ENCODE measurements around the gene SCGB3A1. TPM values are rescaled to one million over a fixed set of nuclear protein-coding genes. Genes with fewer than 3 reads are reported as not detected.

Gene SCGB3A1
- total RNA-seq, 1 experiment from 2014 or later = not detected

DNA sequence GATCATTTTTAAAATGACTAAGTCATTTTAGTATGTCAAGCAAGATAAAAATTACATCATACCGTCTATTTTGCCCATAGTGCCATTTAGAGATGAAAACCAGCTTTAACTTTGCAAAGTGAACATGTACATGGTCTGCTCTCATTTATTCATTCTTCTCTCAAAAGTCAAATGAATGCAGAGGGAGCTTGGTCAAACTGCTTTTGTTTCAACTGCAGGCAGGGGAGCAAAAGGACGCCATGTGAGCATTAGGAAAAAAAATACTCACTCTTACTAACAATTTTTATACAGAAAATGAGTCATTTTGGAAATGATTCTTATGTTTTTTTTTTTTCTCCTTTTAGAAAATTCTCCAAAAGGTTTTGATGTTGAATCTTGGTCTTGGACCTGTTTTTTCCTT, 15.7 kb downstream of the SCGB3A1 start:
- Histone ChIP-seq H2AFZ (ENCODE audit: low read length) (no peak overlapping the region), H3K27ac (ENCODE audit: low read length) (no peak overlapping the region), H3K27me3 (ENCODE audit: low read length) (no peaks in the 10 kb centered on the region), H3K9me2 (replicated peaks; ENCODE audit: insufficient read depth, low read length) (no peaks in the 10 kb centered on the region), H3K4me2 (ENCODE audit: low read depth, low read length, poor library complexity, severe bottlenecking) (no peak overlapping the region), H3K4me1 (ENCODE audit: low read length) (peaks cover 6% of the 10 kb centered on the region; the same call in 1 of the 2 replicates), H3K9ac (ENCODE audit: low read length) (no peak overlapping the region), H3K4me3 (ENCODE audit: low read length) (no peak overlapping the region), H4K20me1 (ENCODE audit: insufficient read depth, low read depth, low read length) (no peaks in the 10 kb centered on the region), H3K36me3 (ENCODE audit: insufficient read depth, low read length) (peaks cover 13% of the 10 kb centered on the region; the same call in 1 of the 2 replicates), H3K79me2 (ENCODE audit: low read length) (no peaks in the 10 kb centered on the region), H3K9me3 (ENCODE audit: low read length) (no peaks in the 10 kb centered on the region)
- no peak for DNase-seq

DNA sequence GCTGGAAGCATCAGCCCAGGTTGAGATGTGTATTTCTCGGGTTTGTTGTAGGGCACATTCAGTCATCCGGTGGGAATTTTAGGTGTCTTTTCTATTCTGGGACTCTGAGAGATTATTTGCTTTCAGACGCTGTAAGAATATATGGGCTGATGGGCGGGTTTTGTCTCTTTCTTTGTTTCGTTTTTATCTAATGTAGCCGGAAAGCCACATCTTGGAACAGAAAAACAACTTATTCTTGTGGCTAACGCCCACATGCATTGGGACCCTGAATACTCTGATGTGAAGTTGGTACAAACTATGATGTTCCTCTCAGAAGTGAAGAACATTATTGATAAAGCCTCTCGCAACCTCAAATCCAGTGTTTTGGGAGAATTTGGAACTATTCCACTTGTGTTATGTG, 22.4 kb downstream of the SCGB3A1 start:
- Histone ChIP-seq H3K4me2 (ENCODE audit: low read depth, low read length, poor library complexity, severe bottlenecking) (no peak overlapping the region), H3K4me3 (ENCODE audit: low read length) (no peak overlapping the region), H3K4me1 (ENCODE audit: low read length) (no peaks in the 10 kb centered on the region), H3K27me3 (ENCODE audit: low read length) (no peaks in the 10 kb centered on the region), H3K27ac (ENCODE audit: low read length) (no peak overlapping the region), H2AFZ (ENCODE audit: low read length) (no peak overlapping the region), H3K9me2 (replicated peaks; ENCODE audit: insufficient read depth, low read length) (no peaks in the 10 kb centered on the region), H3K9me3 (ENCODE audit: low read length) (no peaks in the 10 kb centered on the region), H3K36me3 (ENCODE audit: insufficient read depth, low read length) (peaks cover 40% of the 10 kb centered on the region), H3K9ac (ENCODE audit: low read length) (no peak overlapping the region), H3K79me2 (ENCODE audit: low read length) (peaks cover 7% of the 10 kb centered on the region), H4K20me1 (ENCODE audit: insufficient read depth, low read depth, low read length) (no peaks in the 10 kb centered on the region)
- no peak for DNase-seq

DNA sequence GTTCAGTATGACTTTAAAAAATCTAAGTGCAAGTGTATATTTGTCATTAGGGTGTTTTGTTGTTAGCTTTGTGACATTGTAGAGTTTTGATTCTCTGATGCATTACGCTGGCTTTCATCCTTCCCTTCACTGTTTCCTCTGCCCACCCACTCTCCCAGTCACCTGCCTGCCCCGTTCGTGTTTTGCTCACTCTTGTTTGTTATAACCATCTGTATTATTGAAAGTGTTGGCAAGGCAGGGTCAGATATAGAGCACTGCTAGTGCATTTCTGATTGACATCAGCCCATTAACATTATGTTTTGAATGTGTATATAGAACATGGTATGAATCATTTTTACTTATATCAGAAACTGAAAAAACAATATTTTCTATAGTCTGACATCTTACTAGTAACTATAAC, 27.3 kb downstream of the SCGB3A1 start:
- peaks cover 48% of the 10 kb centered on the region for H3K79me2 ChIP-seq (ENCODE audit: low read length)
- H3K9me3 ChIP-seq (ENCODE audit: low read length) = no peaks in the 10 kb centered on the region
- H3K27me3 ChIP-seq (ENCODE audit: low read length) = no peaks in the 10 kb centered on the region
- H3K4me2 ChIP-seq (ENCODE audit: low read depth, low read length, poor library complexity, severe bottlenecking) = no peak overlapping the region
- no peak overlapping the region for H3K4me3 ChIP-seq (ENCODE audit: low read length)
- no peak overlapping the region for H2AFZ ChIP-seq (ENCODE audit: low read length)
- H3K9ac ChIP-seq (ENCODE audit: low read length) = no peak overlapping the region
- H3K36me3 ChIP-seq (ENCODE audit: insufficient read depth, low read length) = peaks cover 38% of the 10 kb centered on the region
- no peak overlapping the region for H3K27ac ChIP-seq (ENCODE audit: low read length)
- H3K4me1 ChIP-seq (ENCODE audit: low read length) = no peaks in the 10 kb centered on the region
- no peaks in the 10 kb centered on the region for H4K20me1 ChIP-seq (ENCODE audit: insufficient read depth, low read depth, low read length)
- no peak for DNase-seq
- no peaks in the 10 kb centered on the region for H3K9me2 ChIP-seq (replicated peaks; ENCODE audit: insufficient read depth, low read length)

DNA sequence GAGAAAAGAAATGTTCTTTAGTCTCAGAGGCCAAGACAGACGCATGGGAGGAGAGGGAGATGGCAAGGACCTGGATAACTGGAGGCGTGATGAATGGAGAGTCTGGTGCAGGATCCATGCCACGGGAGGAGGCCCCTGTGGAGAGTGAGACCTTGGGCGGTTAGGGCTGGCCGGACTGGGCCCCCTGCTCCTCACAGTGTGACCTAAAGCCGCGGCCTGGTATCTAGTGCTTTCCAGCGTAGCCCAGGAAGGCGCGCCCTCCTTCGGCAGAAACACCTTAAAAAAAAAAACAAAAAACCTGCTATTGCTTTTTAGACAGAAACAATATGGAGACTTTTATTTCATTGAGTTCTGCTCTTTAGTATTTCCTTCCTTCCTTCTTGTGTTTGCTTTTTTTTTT, 33.1 kb downstream of the SCGB3A1 start:
- Histone ChIP-seq H3K9me2 (replicated peaks; ENCODE audit: insufficient read depth, low read length) (no peaks in the 10 kb centered on the region), H3K9me3 (ENCODE audit: low read length) (no peaks in the 10 kb centered on the region), H3K4me2 (ENCODE audit: low read depth, low read length, poor library complexity, severe bottlenecking) (no peak overlapping the region), H3K27ac (ENCODE audit: low read length) (no peak overlapping the region), H3K4me3 (ENCODE audit: low read length) (no peak overlapping the region), H3K4me1 (ENCODE audit: low read length) (no peaks in the 10 kb centered on the region), H3K9ac (ENCODE audit: low read length) (no peak overlapping the region), H2AFZ (ENCODE audit: low read length) (no peak overlapping the region), H3K27me3 (ENCODE audit: low read length) (no peaks in the 10 kb centered on the region), H4K20me1 (ENCODE audit: insufficient read depth, low read depth, low read length) (no peaks in the 10 kb centered on the region), H3K36me3 (ENCODE audit: insufficient read depth, low read length) (peaks cover 4% of the 10 kb centered on the region; the same call in 1 of the 2 replicates), H3K79me2 (ENCODE audit: low read length) (peaks cover 84% of the 10 kb centered on the region)
- no peak for DNase-seq

DNA sequence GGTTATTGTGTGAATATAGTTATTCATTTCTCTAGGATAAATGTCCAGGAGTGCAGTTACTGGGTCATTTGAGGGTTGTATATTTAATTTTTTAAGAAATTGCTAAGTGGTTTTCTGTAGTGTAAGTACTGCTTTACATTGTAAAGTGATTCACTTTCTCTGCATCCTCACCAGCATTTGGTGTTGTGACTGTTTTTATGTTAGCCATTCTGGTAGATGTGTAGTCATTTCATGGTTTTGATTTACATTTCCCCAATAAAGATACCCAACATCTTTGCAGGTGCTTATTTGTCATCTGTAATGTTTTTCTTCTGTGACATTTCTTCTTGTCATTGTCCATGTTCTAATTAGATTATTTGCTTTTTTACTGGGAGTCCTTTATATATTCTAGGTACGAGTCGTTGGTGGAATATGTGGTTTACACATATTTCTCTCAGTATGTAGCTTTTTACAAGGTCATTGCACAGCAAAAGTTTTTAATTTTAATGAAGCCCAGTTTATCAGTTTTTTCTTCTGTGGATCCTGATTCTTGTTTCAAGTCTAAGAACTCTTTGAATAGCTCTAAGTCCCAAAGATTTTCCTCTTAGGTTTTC, 34.0 kb downstream of the SCGB3A1 start:
- Histone ChIP-seq H3K36me3 (ENCODE audit: insufficient read depth, low read length) (peaks cover 10% of the 10 kb centered on the region; the same call in 1 of the 2 replicates), H3K4me3 (ENCODE audit: low read length) (no peak overlapping the region), H3K9ac (ENCODE audit: low read length) (no peak overlapping the region), H3K9me2 (replicated peaks; ENCODE audit: insufficient read depth, low read length) (no peaks in the 10 kb centered on the region), H3K4me1 (ENCODE audit: low read length) (no peaks in the 10 kb centered on the region), H3K9me3 (ENCODE audit: low read length) (no peaks in the 10 kb centered on the region), H3K4me2 (ENCODE audit: low read depth, low read length, poor library complexity, severe bottlenecking) (no peak overlapping the region), H2AFZ (ENCODE audit: low read length) (no peak overlapping the region), H3K27me3 (ENCODE audit: low read length) (no peaks in the 10 kb centered on the region), H3K79me2 (ENCODE audit: low read length) (peaks cover 86% of the 10 kb centered on the region), H4K20me1 (ENCODE audit: insufficient read depth, low read depth, low read length) (no peaks in the 10 kb centered on the region), H3K27ac (ENCODE audit: low read length) (no peak overlapping the region)
- no peak for DNase-seq

DNA sequence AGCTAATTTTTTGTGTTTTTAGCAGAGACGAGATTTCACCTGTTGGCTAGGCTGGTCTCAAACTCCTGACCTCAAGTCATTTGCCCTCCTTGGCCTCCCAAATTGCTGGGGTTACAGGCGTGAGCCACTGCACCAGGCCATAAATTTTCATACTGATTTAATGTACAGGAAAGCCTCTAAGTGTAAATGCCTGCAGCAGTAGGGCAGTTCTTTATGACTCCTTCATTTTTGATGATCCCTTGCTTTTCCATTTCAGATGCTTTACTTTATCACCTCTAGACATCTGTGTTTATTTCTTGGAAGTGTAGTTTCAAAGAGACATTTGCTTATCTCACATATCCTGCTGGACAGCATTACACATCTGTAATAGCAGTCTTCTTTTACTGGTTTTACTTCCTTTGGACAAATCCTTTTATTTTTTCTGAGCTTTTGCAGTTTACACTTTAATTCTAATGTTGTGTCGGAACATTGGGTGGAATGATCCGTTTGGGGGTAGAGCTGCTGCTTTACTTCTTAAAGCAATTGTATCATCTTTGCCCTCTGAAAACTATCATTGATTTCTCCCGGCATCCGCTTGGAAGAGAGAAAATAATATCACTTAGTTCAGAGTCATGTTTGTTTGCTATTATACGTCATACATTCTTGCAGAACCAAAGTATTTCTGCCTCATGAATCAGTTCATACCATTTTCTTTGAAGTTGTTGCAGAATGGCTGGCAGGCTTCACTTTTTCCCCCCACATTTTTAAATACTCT, 36.0 kb downstream of the SCGB3A1 start:
- no peak overlapping the region for H3K27ac ChIP-seq (ENCODE audit: low read length)
- no peak overlapping the region for H3K4me2 ChIP-seq (ENCODE audit: low read depth, low read length, poor library complexity, severe bottlenecking)

DNA sequence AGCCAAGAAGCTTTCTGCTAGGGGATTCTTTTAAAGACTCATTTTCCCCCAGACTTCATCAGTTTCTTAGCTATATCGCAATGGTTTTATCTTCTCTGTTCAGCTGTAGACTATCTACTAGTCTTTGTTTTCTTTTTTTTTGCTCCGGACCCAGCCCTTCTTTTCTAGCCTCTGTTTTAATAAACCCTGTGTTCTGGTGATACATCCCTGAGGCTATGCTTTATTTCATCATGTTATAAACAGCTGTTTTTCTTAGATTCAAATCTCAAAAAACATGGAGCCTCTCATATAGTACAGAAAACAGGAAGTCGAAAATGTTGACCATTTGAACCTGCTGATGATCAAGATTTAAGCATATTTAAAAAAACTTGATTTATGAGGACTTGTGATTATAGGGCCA, 37.8 kb downstream of the SCGB3A1 start:
- H3K36me3 ChIP-seq (ENCODE audit: insufficient read depth, low read length) = peaks cover 23% of the 10 kb centered on the region; the same call in 1 of the 2 replicates
- no peaks in the 10 kb centered on the region for H3K9me2 ChIP-seq (replicated peaks; ENCODE audit: insufficient read depth, low read length)
- no peak overlapping the region for H2AFZ ChIP-seq (ENCODE audit: low read length)
- H4K20me1 ChIP-seq (ENCODE audit: insufficient read depth, low read depth, low read length) = no peaks in the 10 kb centered on the region; the same call in 1 of the 2 replicates
- no peak overlapping the region for H3K9ac ChIP-seq (ENCODE audit: low read length)
- no peak overlapping the region for H3K27ac ChIP-seq (ENCODE audit: low read length)
- no peak overlapping the region for H3K4me2 ChIP-seq (ENCODE audit: low read depth, low read length, poor library complexity, severe bottlenecking)
- no peaks in the 10 kb centered on the region for H3K4me1 ChIP-seq (ENCODE audit: low read length)
- H3K4me3 ChIP-seq (ENCODE audit: low read length) = no peak overlapping the region
- H3K9me3 ChIP-seq (ENCODE audit: low read length) = no peaks in the 10 kb centered on the region
- peaks cover 69% of the 10 kb centered on the region for H3K79me2 ChIP-seq (ENCODE audit: low read length)
- H3K27me3 ChIP-seq (ENCODE audit: low read length) = no peaks in the 10 kb centered on the region
- no peak for DNase-seq

More for the DNA sequence above, 36.0 kb downstream of the SCGB3A1 start:
- Histone ChIP-seq H3K4me1 (ENCODE audit: low read length) (no peaks in the 10 kb centered on the region), H3K9ac (ENCODE audit: low read length) (no peak overlapping the region), H3K9me2 (replicated peaks; ENCODE audit: insufficient read depth, low read length) (no peaks in the 10 kb centered on the region), H3K9me3 (ENCODE audit: low read length) (no peaks in the 10 kb centered on the region), H3K79me2 (ENCODE audit: low read length) (peaks cover 73% of the 10 kb centered on the region), H3K36me3 (ENCODE audit: insufficient read depth, low read length) (peaks cover 19% of the 10 kb centered on the region; the same call in 1 of the 2 replicates), H3K4me3 (ENCODE audit: low read length) (no peak overlapping the region), H4K20me1 (ENCODE audit: insufficient read depth, low read depth, low read length) (no peaks in the 10 kb centered on the region), H2AFZ (ENCODE audit: low read length) (no peak overlapping the region), H3K27me3 (ENCODE audit: low read length) (no peaks in the 10 kb centered on the region)
- DNase-seq = no peak

DNA sequence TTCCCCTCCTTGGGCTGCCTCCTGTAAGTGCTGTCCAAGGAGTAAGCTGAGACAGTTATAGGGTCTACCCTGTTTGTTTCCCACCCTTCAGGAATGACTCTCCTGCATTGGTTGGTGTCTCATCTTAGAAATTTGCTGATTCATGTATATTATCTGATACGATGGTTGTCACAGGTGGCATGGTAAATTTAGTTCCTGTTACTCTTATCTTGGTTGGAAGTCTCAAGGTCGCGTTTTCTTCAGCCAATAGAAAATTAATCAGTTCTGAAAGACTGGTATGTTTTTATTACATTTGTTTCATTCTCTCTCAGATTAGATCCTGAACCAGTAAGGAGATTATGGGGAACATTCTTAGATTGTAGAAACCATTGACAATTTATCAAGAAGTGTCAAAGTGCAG, 42.7 kb downstream of the SCGB3A1 start:
- Histone ChIP-seq H3K9me3 (ENCODE audit: low read length) (no peaks in the 10 kb centered on the region), H3K79me2 (ENCODE audit: low read length) (peaks cover 74% of the 10 kb centered on the region), H3K9ac (ENCODE audit: low read length) (no peak overlapping the region), H3K4me2 (ENCODE audit: low read depth, low read length, poor library complexity, severe bottlenecking) (no peak overlapping the region), H4K20me1 (ENCODE audit: insufficient read depth, low read depth, low read length) (no peaks in the 10 kb centered on the region; the same call in 1 of the 2 replicates), H2AFZ (ENCODE audit: low read length) (no peak overlapping the region), H3K36me3 (ENCODE audit: insufficient read depth, low read length) (peaks cover 30% of the 10 kb centered on the region; the same call in 1 of the 2 replicates), H3K27me3 (ENCODE audit: low read length) (no peaks in the 10 kb centered on the region), H3K4me1 (ENCODE audit: low read length) (peaks cover 5% of the 10 kb centered on the region), H3K4me3 (ENCODE audit: low read length) (no peak overlapping the region), H3K27ac (ENCODE audit: low read length) (no peak overlapping the region), H3K9me2 (replicated peaks; ENCODE audit: insufficient read depth, low read length) (no peaks in the 10 kb centered on the region)
- DNase-seq = no peak
